OCI-LY3 (cell line): ENCODE measurements around the gene PTPN6.

Experiments used
- H2AFZ ChIP-seq: fragments of 200-600, 300-600 bp; shearing (Covaris generic); 2 replicates; pipeline ENCODE4 v1.6.0; 2014; ENCODE audit warnings: antibody characterized with exemption, low read depth, low read length
- H3K27ac ChIP-seq: fragments of 200-600, 300-600 bp; sonication (generic); 2 replicates; pipeline ENCODE4 v1.5.1; 2014; ENCODE audit warnings: mild to moderate bottlenecking, low read length, moderate library complexity, mixed read lengths
- H3K27me3 ChIP-seq: fragments of 200-600, 300-600 bp; sonication (generic); 2 replicates; pipeline ENCODE4 v1.6.1; 2014; ENCODE audit warnings: low read depth, low read length, mixed read lengths
- H3K36me3 ChIP-seq: fragments of 200-600, 300-600 bp; sonication (generic); replicated peaks from 2 replicates; pipeline ENCODE3; 2014; ENCODE audit warnings: low read depth, low read length, mixed read lengths
- H3K4me1 ChIP-seq: fragments of 300-600, 200-600 bp; sonication (generic); 2 replicates; pipeline ENCODE4 v1.6.1; 2014; ENCODE audit warnings: low read length, mixed read lengths
- H3K4me2 ChIP-seq: fragments of 200-600, 300-600 bp; sonication (generic); 2 replicates; pipeline ENCODE4 v1.6.1; 2014; ENCODE audit warnings: low read length, mixed read lengths
- H3K4me3 ChIP-seq: fragments of 300-600, 200-600 bp; sonication (generic); 2 replicates; pipeline ENCODE4 v1.5.1; 2014; ENCODE audit warnings: antibody characterized with exemption, mild to moderate bottlenecking, low read length, moderate library complexity
- H3K79me2 ChIP-seq: fragments of 300-600, 200-600 bp; shearing (Covaris generic); 2 replicates; pipeline ENCODE4 v1.6.1; 2014; ENCODE audit warnings: mild to moderate bottlenecking, low read length, mixed read lengths
- H3K9ac ChIP-seq: fragments of 300-600, 200-600 bp; shearing (Covaris generic); 2 replicates; pipeline ENCODE4 v1.6.0; 2014; ENCODE audit warnings: mild to moderate bottlenecking, low read length, moderate library complexity
- H3K9me3 ChIP-seq: fragments of 200-600, 300-600 bp; shearing (Covaris generic); 2 replicates; pipeline ENCODE4 v1.6.1; 2014; ENCODE audit warnings: low read length, mixed read lengths; ENCODE audit not compliant: insufficient read depth
- H4K20me1 ChIP-seq: fragments of 200-600, 300-600 bp; sonication (generic); 2 replicates; pipeline ENCODE4 v1.6.1; 2016; ENCODE audit warnings: low read length, mixed read lengths; ENCODE audit not compliant: insufficient read depth
- EZH2phosphoT487 ChIP-seq: fragments of 200-600 bp; shearing (Covaris generic); IDR thresholded peaks from 2 replicates; pipeline ENCODE4 v1.6.1; 2018; ENCODE audit warnings: antibody characterized with exemption, mixed run types, low read depth
- TF ChIP-seq, protein P1 (sequence below): fragments of 200-600, 300-600 bp; sonication (generic); IDR thresholded peaks from 2 replicates; pipeline ENCODE4 v1.5.1; 2014; ENCODE audit warnings: antibody characterized with exemption, low read length, low read depth

PTPN6 gene

DNA sequence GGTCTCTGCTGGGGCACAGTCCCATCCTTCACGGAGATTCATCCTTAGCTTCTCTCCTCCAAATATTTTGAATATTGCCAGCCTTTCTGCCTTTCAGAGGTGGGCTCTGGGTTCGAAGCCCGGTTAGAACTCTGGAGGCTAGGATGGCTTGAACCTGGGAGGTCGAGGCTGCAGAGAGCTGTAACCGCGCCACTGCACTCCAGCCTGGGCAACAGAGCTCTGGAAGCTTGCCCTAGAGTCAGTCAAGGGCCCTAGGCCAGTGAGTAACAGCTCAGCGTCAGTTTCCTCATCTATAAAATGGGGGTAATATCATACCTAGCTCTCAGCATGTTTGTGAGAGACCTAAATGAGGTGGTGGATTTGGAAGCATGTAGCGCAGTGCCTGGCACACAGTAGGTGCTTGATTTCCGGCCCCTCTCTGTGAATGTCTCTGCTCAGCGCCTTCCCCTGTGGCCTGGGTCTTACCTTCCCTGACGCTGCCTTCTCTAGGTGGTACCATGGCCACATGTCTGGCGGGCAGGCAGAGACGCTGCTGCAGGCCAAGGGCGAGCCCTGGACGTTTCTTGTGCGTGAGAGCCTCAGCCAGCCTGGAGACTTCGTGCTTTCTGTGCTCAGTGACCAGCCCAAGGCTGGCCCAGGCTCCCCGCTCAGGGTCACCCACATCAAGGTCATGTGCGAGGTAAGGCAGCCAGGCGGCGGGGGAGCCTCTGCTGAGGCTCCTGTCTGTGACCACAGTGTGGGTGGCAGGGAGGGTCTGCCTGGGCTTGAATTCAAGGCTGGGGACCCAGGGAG is 3.4 kb downstream of the PTPN6 start:
- Histone ChIP-seq H3K9ac (no peak overlapping the region; the same call in 1 of the 2 replicates), H3K9me3 (no peaks in the 10 kb centered on the region), H4K20me1 (peaks cover 4% of the 10 kb centered on the region; the same call in 1 of the 2 replicates), H2AFZ (no peak overlapping the region), H3K4me3 (peak overlapping the region; percentile 84), H3K4me1 (peaks cover 54% of the 10 kb centered on the region), H3K27ac (0 out of 2 replicates have a peak overlapping the region, but pooled peaks have one; percentile 58), H3K27me3 (no peaks in the 10 kb centered on the region), H3K36me3 (peaks cover 19% of the 10 kb centered on the region), H3K79me2 (peaks cover 14% of the 10 kb centered on the region), H3K4me2 (peak overlapping the region; percentile 94)
- no peak for TF ChIP-seq EZH2phosphoT487
- TF ChIP-seq, protein P1, sequence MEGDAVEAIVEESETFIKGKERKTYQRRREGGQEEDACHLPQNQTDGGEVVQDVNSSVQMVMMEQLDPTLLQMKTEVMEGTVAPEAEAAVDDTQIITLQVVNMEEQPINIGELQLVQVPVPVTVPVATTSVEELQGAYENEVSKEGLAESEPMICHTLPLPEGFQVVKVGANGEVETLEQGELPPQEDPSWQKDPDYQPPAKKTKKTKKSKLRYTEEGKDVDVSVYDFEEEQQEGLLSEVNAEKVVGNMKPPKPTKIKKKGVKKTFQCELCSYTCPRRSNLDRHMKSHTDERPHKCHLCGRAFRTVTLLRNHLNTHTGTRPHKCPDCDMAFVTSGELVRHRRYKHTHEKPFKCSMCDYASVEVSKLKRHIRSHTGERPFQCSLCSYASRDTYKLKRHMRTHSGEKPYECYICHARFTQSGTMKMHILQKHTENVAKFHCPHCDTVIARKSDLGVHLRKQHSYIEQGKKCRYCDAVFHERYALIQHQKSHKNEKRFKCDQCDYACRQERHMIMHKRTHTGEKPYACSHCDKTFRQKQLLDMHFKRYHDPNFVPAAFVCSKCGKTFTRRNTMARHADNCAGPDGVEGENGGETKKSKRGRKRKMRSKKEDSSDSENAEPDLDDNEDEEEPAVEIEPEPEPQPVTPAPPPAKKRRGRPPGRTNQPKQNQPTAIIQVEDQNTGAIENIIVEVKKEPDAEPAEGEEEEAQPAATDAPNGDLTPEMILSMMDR: no peak

DNA sequence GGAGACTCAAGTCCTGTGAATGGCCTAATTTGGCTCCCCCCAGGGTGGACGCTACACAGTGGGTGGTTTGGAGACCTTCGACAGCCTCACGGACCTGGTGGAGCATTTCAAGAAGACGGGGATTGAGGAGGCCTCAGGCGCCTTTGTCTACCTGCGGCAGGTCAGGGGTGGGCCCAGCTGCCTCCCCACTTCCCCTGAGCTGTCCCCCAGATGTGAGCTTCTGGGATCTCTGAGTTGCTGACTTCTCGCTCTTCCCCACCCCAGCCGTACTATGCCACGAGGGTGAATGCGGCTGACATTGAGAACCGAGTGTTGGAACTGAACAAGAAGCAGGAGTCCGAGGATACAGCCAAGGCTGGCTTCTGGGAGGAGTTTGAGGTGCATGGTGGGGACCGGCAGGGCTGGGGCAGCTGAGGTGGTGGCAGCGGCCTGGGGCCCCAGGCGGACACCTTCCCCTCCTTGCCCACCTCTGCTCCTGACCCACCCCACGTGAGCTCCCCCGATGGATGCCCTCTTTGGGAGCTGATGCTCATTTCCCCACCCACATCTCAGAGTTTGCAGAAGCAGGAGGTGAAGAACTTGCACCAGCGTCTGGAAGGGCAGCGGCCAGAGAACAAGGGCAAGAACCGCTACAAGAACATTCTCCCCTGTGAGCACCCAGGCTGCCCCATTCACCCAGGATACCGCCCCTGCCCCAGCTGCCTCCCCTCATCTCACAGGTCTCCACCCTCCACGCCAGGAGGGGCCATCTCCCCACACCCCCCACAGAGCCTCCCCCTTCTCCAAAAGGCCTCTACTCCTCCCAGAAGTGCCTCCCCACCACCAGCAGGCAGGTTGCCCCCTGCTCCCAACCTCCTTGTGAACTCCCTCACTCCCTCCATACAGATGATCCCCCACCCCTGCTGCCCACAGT is 4.2 kb downstream of the PTPN6 start:
- Histone ChIP-seq H3K4me1 (peaks cover 58% of the 10 kb centered on the region), H4K20me1 (peaks cover 4% of the 10 kb centered on the region; the same call in 1 of the 2 replicates), H3K4me2 (no peak overlapping the region), H3K27me3 (no peaks in the 10 kb centered on the region), H3K79me2 (peaks cover 14% of the 10 kb centered on the region), H3K9ac (no peak overlapping the region), H3K27ac (no peak overlapping the region), H3K4me3 (no peak overlapping the region), H3K36me3 (peaks cover 21% of the 10 kb centered on the region), H2AFZ (no peak overlapping the region), H3K9me3 (no peaks in the 10 kb centered on the region)
- TF ChIP-seq, protein P1: no peak
- TF ChIP-seq EZH2phosphoT487: no peak

DNA sequence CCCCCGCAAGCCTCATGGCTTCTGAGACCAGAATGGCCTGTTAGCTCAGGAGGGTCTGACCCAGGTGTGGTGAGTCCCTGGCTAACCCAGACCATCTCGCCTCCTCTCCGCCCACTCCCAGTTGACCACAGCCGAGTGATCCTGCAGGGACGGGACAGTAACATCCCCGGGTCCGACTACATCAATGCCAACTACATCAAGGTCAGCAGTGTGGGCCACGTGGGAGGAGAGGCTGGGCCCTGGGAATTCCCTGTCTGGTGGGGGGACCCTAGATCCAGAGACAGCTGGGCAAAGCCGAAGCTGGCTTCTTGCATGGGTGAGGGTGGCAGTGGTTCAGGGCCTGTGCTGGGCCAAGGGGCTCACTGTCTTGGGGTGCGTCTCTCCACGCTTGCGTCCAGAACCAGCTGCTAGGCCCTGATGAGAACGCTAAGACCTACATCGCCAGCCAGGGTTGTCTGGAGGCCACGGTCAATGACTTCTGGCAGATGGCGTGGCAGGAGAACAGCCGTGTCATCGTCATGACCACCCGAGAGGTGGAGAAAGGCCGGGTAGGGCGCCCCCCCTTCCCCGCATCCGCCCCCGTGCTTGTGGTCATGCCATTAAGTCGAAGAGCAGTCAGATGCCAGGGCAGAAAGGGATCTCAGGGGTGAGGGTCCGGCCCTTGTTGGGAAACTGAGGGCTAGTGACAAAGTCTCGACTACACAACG is 5.0 kb downstream of the PTPN6 start:
- no peak for TF ChIP-seq EZH2phosphoT487
- TF ChIP-seq, protein P1: no peak
- Histone ChIP-seq H3K4me1 (peaks cover 60% of the 10 kb centered on the region), H3K27me3 (no peaks in the 10 kb centered on the region), H3K79me2 (peaks cover 13% of the 10 kb centered on the region), H3K27ac (no peak overlapping the region), H4K20me1 (peaks cover 4% of the 10 kb centered on the region; the same call in 1 of the 2 replicates), H3K4me3 (no peak overlapping the region), H2AFZ (no peak overlapping the region), H3K36me3 (peaks cover 28% of the 10 kb centered on the region), H3K9me3 (no peaks in the 10 kb centered on the region), H3K9ac (no peak overlapping the region), H3K4me2 (no peak overlapping the region)
